RWPE1 (cell line): ENCODE results near the gene RPS5.

Experiments
- CTCF ChIA-PET: fragments of 350-600 bp; sonication (Branson Sonifier 250); formaldehyde crosslinking; extraction: SDS; loops from one replicate; lab custom pipeline; 2021; lab: Yijun Ruan, JAX
- POLR2A ChIA-PET: fragments of 400-600 bp; formaldehyde crosslinking; extraction: SDS; loops from one replicate; lab custom pipeline; 2020; ENCODE audit warnings: antibody characterized with exemption; ENCODE audit not compliant: low non-redundant PET; lab: Yijun Ruan, JAX
- DNase-seq: peaks from one replicate; pipeline ENCODE4 v3.0.0; 2012; ENCODE audit warnings: low spot score
- H3K27ac ChIP-seq: fragments of 450-650 bp; 2 replicates; pipeline ENCODE4 v1.5.1; 2017
- CTCF ChIP-seq: fragments of 450-650 bp; conservative IDR thresholded peaks from 2 replicates; pipeline ENCODE4 v1.5.1; 2017; ENCODE audit warnings: low read depth, mild to moderate bottlenecking

Gene RPS5

GRCh38 chr19:58394821-58395219 lies 7.8 kb downstream of the RPS5 start:
- ChIA-PET POLR2A (interaction anchor here (0.5 to 0.6 kb wide), 3 partner anchors 125 to 462 kb away, joined by 3 to 6 read pairs (median 3); partner anchors contain the start of gene ZBTB45), CTCF (no interaction called here)
- H3K27ac ChIP-seq: peak overlapping the region; percentile 76
- no peak for TF ChIP-seq CTCF
- DNase-seq: peak; percentile 55

GRCh38 chr19:58395220-58395978 lies 8.3 kb downstream of the RPS5 start, which contains the start of gene RNF225:
TSS of gene RNF225 (plus strand) at chr19:58395656. CDS start at chr19:58396090, 434 bp downstream.
- H3K27ac ChIP-seq: peak within 1 kb of the TSS; percentile 76
- DNase-seq: peak; percentile 86
- CTCF ChIA-PET: no interaction called here
- POLR2A ChIA-PET: interaction anchor here (0.5 to 1.0 kb wide), 4 partner anchors 14 to 462 kb away, joined by 3 to 7 read pairs (median 4); partner anchors contain the start of gene ZBTB45
- no peak for TF ChIP-seq CTCF

GRCh38 chr19:58395979-58396627 lies 9.0 kb downstream of the RPS5 start:
- no peak for TF ChIP-seq CTCF
- no peak for DNase-seq
- peak overlapping the region; percentile 76 for H3K27ac ChIP-seq
- POLR2A ChIA-PET: interaction anchor here (1.0 kb wide), 1 partner anchor 14 kb away, joined by 7 read pairs; no protein-coding TSS in a partner anchor
- CTCF ChIA-PET: no interaction called here

- TF ChIP-seq CTCF: no peak
- DNase-seq: no peak
- H3K27ac ChIP-seq: peak overlapping the region; percentile 76
- ChIA-PET POLR2A (no interaction called here), CTCF (no interaction called here)
Measured at GRCh38 chr19:58396691-58397532, 9.8 kb downstream of the RPS5 start.

GRCh38 chr19:58397533-58398037 lies 10.5 kb downstream of the RPS5 start:
- peak overlapping the region; percentile 7; the same call in 1 of the 2 replicates for H3K27ac ChIP-seq
- CTCF ChIA-PET: no interaction called here
- POLR2A ChIA-PET: no interaction called here
- TF ChIP-seq CTCF: no peak
- DNase-seq: no peak
